PC-9 (cell line): Measurements from ENCODE around the gene NTM. TPM values are rescaled to one million over a fixed set of nuclear protein-coding genes. Genes with fewer than 3 reads are reported as not detected.

ENCODE experiments used
- BruUV-seq: library from RNA; stranded (reverse); fragments of 400-500 nt; replicated peaks from 2 replicates; lab custom pipeline; 2021; lab: Mats Ljungman, UMichigan
- CTCF ChIA-PET: fragments of 300-600 bp; sonication (Branson Sonifier 250); formaldehyde crosslinking; loops from one replicate; lab custom pipeline; 2022; ENCODE audit warnings: antibody characterized with exemption; lab: Charles Lee
- POLR2A ChIA-PET: fragments of 300-600 bp; sonication (Branson Sonifier 250); formaldehyde crosslinking; loops from one replicate; lab custom pipeline; 2022; ENCODE audit warnings: antibody characterized with exemption; ENCODE audit not compliant: unreplicated experiment; lab: Charles Lee
- DNase-seq, 2 experiments: peaks; one replicate each; pipeline versions ENCODE4 v3.0.0 to v3.0.0-alpha.2; 2015 to 2022; ENCODE audit warnings: mixed read lengths in 1 of 2
- H2AFZ ChIP-seq: fragments of 200-600 bp; sonication (generic); 2 replicates; pipeline ENCODE4 v1.8.1; 2017; ENCODE audit warnings: antibody characterized with exemption
- H3F3A ChIP-seq: fragments of 200-600 bp; sonication (generic); 2 replicates; pipeline ENCODE4 v1.8.1; 2017; ENCODE audit warnings: antibody characterized with exemption, mild to moderate bottlenecking, low read depth; ENCODE audit not compliant: insufficient read depth
- H3K27ac ChIP-seq: fragments of 200-600 bp; sonication (generic); 2 replicates; pipeline ENCODE4 v1.6.1; 2016; ENCODE audit warnings: mixed run types
- H3K27me3 ChIP-seq: fragments of 200-600 bp; sonication (generic); 2 replicates; pipeline ENCODE4 v1.6.1; 2016; ENCODE audit warnings: low read depth, mixed run types; ENCODE audit not compliant: insufficient read depth
- H3K36me3 ChIP-seq: fragments of 200-600 bp; sonication (generic); 2 replicates; pipeline ENCODE4 v1.6.1; 2016; ENCODE audit warnings: low read depth, mixed run types
- H3K4me1 ChIP-seq: fragments of 200-600 bp; sonication (generic); replicated peaks from 2 replicates; pipeline ENCODE4 v1.6.1; 2016; ENCODE audit warnings: mixed run types; ENCODE audit not compliant: insufficient read depth
- H3K4me2 ChIP-seq: fragments of 200-600 bp; sonication (generic); 2 replicates; pipeline ENCODE4 v1.6.1; 2017; ENCODE audit warnings: mixed run types
- H3K4me3 ChIP-seq: fragments of 200-600 bp; sonication (generic); 2 replicates; pipeline ENCODE4 v1.6.1; 2016; ENCODE audit warnings: mixed run types
- H3K79me2 ChIP-seq: fragments of 200-600 bp; sonication (generic); 2 replicates; pipeline ENCODE4 v1.6.1; 2017; ENCODE audit warnings: low read depth, mixed run types
- H3K9me2 ChIP-seq: fragments of 200-600 bp; sonication (generic); 2 replicates; pipeline ENCODE4 v1.8.1; 2017; ENCODE audit warnings: mild to moderate bottlenecking; ENCODE audit not compliant: insufficient read depth
- H3K9me3 ChIP-seq: fragments of 200-600 bp; sonication (generic); 2 replicates; pipeline ENCODE4 v1.8.1; 2016; ENCODE audit warnings: low read depth; ENCODE audit not compliant: insufficient read depth
- H4K20me1 ChIP-seq: fragments of 200-600 bp; sonication (generic); 2 replicates; pipeline ENCODE4 v1.8.1; 2017; ENCODE audit not compliant: insufficient read depth
- CTCF ChIP-seq: fragments of 200-600 bp; sonication (generic); conservative IDR thresholded peaks from 2 replicates; pipeline ENCODE4 v1.6.1; 2017; ENCODE audit warnings: mixed run types, antibody characterized with exemption, mild to moderate bottlenecking, moderate library complexity
- EZH2 ChIP-seq: fragments of 200-600 bp; sonication (generic); IDR thresholded peaks from 2 replicates; pipeline ENCODE4 v1.8.0; 2017; ENCODE audit warnings: antibody characterized with exemption, low read depth
- intact Hi-C: fragments of 100-400 bp; cut with micrococcal nuclease; formaldehyde crosslinking; loops from one replicate; pipeline ENCODE4 v1.10.0; 2022; ENCODE audit not compliant: unreplicated experiment
- total RNA-seq: library from RNA; stranded (reverse); gene quantifications from 2 replicates; pipeline ENCODE4 v1.2.3, GENCODE V29; 2021

The NTM gene
- total RNA-seq, 1 experiment from 2014 or later, result not detected

DNA sequence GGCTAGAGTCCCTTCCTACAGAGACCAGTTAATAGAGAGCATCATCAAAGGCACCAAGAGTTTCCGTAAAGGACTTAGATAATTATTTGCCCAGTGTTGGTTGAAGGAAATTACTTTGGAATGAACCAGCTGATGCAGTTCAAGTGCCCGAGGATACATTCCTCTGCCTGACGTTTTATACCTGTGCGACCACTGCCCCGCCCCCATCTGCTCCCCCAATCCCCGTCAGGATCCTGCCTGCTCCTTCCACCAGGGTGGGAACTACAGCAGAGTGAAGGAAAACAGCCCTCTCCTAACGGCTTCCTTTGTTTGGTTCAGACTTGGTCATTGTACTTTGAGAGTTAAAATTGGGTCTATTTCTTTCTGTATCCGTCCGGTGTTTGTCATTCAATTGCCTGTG lies 761.5 kb downstream of the NTM start:
- Histone ChIP-seq H2AFZ (no peak overlapping the region), H3K4me3 (no peak overlapping the region), H3K79me2 (no peaks in the 10 kb centered on the region), H3K4me2 (no peak overlapping the region), H3K27me3 (peaks cover 21% of the 10 kb centered on the region), H3K4me1 (no peaks in the 10 kb centered on the region), H3K9me2 (no peaks in the 10 kb centered on the region), H3F3A (no peaks in the 10 kb centered on the region), H3K27ac (no peak overlapping the region), H4K20me1 (no peaks in the 10 kb centered on the region; the same call in 1 of the 2 replicates), H3K36me3 (no peaks in the 10 kb centered on the region), H3K9me3 (no peaks in the 10 kb centered on the region)
- DNase-seq, result no peak
- TF ChIP-seq CTCF (no peak), EZH2 (no peak)
- intact Hi-C loops, result no loop called here
- POLR2A ChIA-PET, result no interaction called here
- no TSS peak for BruUV-seq
- CTCF ChIA-PET, result no interaction called here

- BruUV-seq, result no TSS peak
- Histone ChIP-seq H2AFZ (no peak overlapping the region), H3K4me2 (no peak overlapping the region), H3K27me3 (peaks cover 17% of the 10 kb centered on the region), H3K9me3 (no peaks in the 10 kb centered on the region), H3K27ac (no peak overlapping the region), H3K4me3 (no peak overlapping the region), H3F3A (no peaks in the 10 kb centered on the region), H3K9me2 (no peaks in the 10 kb centered on the region), H3K36me3 (no peaks in the 10 kb centered on the region), H4K20me1 (no peaks in the 10 kb centered on the region), H3K79me2 (no peaks in the 10 kb centered on the region), H3K4me1 (no peaks in the 10 kb centered on the region)
- DNase-seq, result no peak
- TF ChIP-seq EZH2 (no peak), CTCF (no peak)
- POLR2A ChIA-PET, result no interaction called here
- CTCF ChIA-PET, result no interaction called here
- intact Hi-C loops, result no loop called here
These were observed 763.9 kb downstream of the NTM start for GRCh38 chr11:132134322-132134721.

- H3K36me3 ChIP-seq, result no peaks in the 10 kb centered on the region
These were observed 767.0 kb downstream of the NTM start for GRCh38 chr11:132137289-132137980.

More at GRCh38 chr11:132137289-132137980, 767.0 kb downstream of the NTM start:
- Histone ChIP-seq H3K27me3 (no peaks in the 10 kb centered on the region), H3K27ac (no peak overlapping the region), H3K4me2 (no peak overlapping the region), H4K20me1 (no peaks in the 10 kb centered on the region), H3K9me2 (no peaks in the 10 kb centered on the region), H2AFZ (no peak overlapping the region), H3K9me3 (no peaks in the 10 kb centered on the region), H3F3A (no peaks in the 10 kb centered on the region), H3K79me2 (no peaks in the 10 kb centered on the region), H3K4me3 (no peak overlapping the region), H3K4me1 (no peaks in the 10 kb centered on the region)
- POLR2A ChIA-PET, result no interaction called here
- no peak for DNase-seq
- no peak for TF ChIP-seq CTCF
- TF ChIP-seq EZH2, result no peak
- CTCF ChIA-PET, result no interaction called here
- intact Hi-C loops, result no loop called here
- no TSS peak for BruUV-seq
